Activated CD8-positive, alpha-beta T cell treated with anti-CD3 and anti-CD28 coated beads for 36 hours (primary cell): ENCODE results near the gene PLEKHN1. TPM values are rescaled to one million over a fixed set of nuclear protein-coding genes. Genes with fewer than 3 reads are reported as not detected.

Experiments
- ATAC-seq: fragments of 200-7000 bp; cut with Tn5 transposase; one replicate; pipeline ENCODE4 v1.10.0; 2021; ENCODE audit warnings: mild to moderate bottlenecking, moderate library complexity
- CTCF ChIA-PET: fragments of 350-600 bp; sonication (Branson Sonifier 250); formaldehyde crosslinking; loops from one replicate; lab custom pipeline; 2021; ENCODE audit warnings: antibody characterized with exemption; lab: Charles Lee
- POLR2A ChIA-PET: fragments of 350-600 bp; sonication (Branson Sonifier 250); formaldehyde crosslinking; loops from one replicate; lab custom pipeline; 2021; ENCODE audit warnings: antibody characterized with exemption; lab: Charles Lee
- DNase-seq: peaks from one replicate; pipeline ENCODE4 v3.0.0-alpha.2; 2020
- H3K27ac Mint-ChIP-seq: one replicate; pipeline ENCODE4 v1.8.0; 2021; ENCODE audit warnings: mild to moderate bottlenecking, mixed read lengths
- H3K27me3 Mint-ChIP-seq: one replicate; pipeline ENCODE4 v1.8.0; 2021; ENCODE audit warnings: mixed read lengths
- H3K36me3 Mint-ChIP-seq: one replicate; pipeline ENCODE4 v1.8.0; 2021; ENCODE audit warnings: low read depth, mixed read lengths
- H3K4me1 Mint-ChIP-seq: one replicate; pipeline ENCODE4 v1.8.0; 2021; ENCODE audit warnings: low read depth, mixed read lengths
- H3K4me3 Mint-ChIP-seq: one replicate; pipeline ENCODE4 v1.8.0; 2021; ENCODE audit warnings: mild to moderate bottlenecking, moderate library complexity, mixed read lengths
- H3K9me3 Mint-ChIP-seq: one replicate; pipeline ENCODE4 v1.8.0; 2021; ENCODE audit warnings: mixed read lengths
- CTCF ChIP-seq: fragments of 200-600 bp; IDR thresholded peaks from one replicate; pipeline ENCODE4 v1.8.0; 2022; ENCODE audit warnings: antibody characterized with exemption, mild to moderate bottlenecking
- intact Hi-C: fragments of 100-400 bp; cut with micrococcal nuclease; formaldehyde crosslinking; loops from one replicate; pipeline ENCODE4 v1.10.0; 2022
- total RNA-seq, 2 experiments: library from RNA; stranded (reverse); gene quantifications; one replicate each; pipeline ENCODE4 v1.2.3, GENCODE V29; 2021

PLEKHN1 gene
- total RNA-seq: 1 to 10 TPM; 1.0 to 1.3 TPM

- H3K36me3 Mint-ChIP-seq: peaks cover 10% of the 10 kb centered on the region
- H3K27me3 Mint-ChIP-seq: peaks cover 8% of the 10 kb centered on the region
- intact Hi-C loops: no loop called here
- ChIA-PET POLR2A (interaction anchor here (0.7 to 1.2 kb wide), 3 partner anchors 10 to 93 kb away, joined by 3 read pairs; partner anchors contain the start of gene ISG15), CTCF (interaction anchor here (1.0 to 1.7 kb wide), 5 partner anchors 17 to 97 kb away, joined by 4 to 9 read pairs (median 6); no protein-coding TSS in a partner anchor)
- peaks cover 2% of the 10 kb centered on the region for H3K9me3 Mint-ChIP-seq
- peak within 1 kb of the TSS; percentile 81 for H3K27ac Mint-ChIP-seq
- H3K4me1 Mint-ChIP-seq: peaks cover 11% of the 10 kb centered on the region
- TF ChIP-seq CTCF: no peak
- DNase-seq: peak; percentile 77
- peak within 1 kb of the TSS; percentile 77 for H3K4me3 Mint-ChIP-seq
- peak; percentile 57 for ATAC-seq
Measured at GRCh38 chr1:966135-966703, at the start of gene PLEKHN1. PLEKHN1 (plus strand) TSS chr1:966482; CDS start chr1:966532, 50 bp downstream.

- TF ChIP-seq CTCF: no peak
- POLR2A ChIA-PET: interaction anchor here (1.0 to 1.2 kb wide), 2 partner anchors 14 to 23 kb away, joined by 3 read pairs; no protein-coding TSS in a partner anchor
- Mint-ChIP-seq H3K4me3 (no peak overlapping the region), H3K27ac (no peak overlapping the region), H3K27me3 (peaks cover 25% of the 10 kb centered on the region), H3K4me1 (peaks cover 9% of the 10 kb centered on the region), H3K9me3 (no peaks in the 10 kb centered on the region), H3K36me3 (no peaks in the 10 kb centered on the region)
- CTCF ChIA-PET: no interaction called here
- DNase-seq: no peak
- intact Hi-C loops: no loop called here
- ATAC-seq: no peak
Measured at GRCh38 chr1:917076-917459, 49.2 kb upstream of the PLEKHN1 start.

GRCh38 chr1:917466-918091 is 48.7 kb upstream of the PLEKHN1 start:
- Mint-ChIP-seq H3K27ac (no peak overlapping the region), H3K4me1 (peaks cover 9% of the 10 kb centered on the region), H3K9me3 (no peaks in the 10 kb centered on the region), H3K4me3 (no peak overlapping the region), H3K27me3 (peaks cover 26% of the 10 kb centered on the region), H3K36me3 (no peaks in the 10 kb centered on the region)
- CTCF ChIA-PET: no interaction called here
- intact Hi-C loops: no loop called here
- no peak for ATAC-seq
- POLR2A ChIA-PET: interaction anchor here (1.2 kb wide), 1 partner anchor 13 kb away, joined by 3 read pairs; no protein-coding TSS in a partner anchor
- no peak for DNase-seq
- TF ChIP-seq CTCF: no peak

- ChIA-PET POLR2A (no interaction called here), CTCF (no interaction called here)
- no peak overlapping the region for H3K27ac Mint-ChIP-seq
- H3K9me3 Mint-ChIP-seq: no peaks in the 10 kb centered on the region
- H3K4me3 Mint-ChIP-seq: no peak overlapping the region
- peaks cover 14% of the 10 kb centered on the region for H3K4me1 Mint-ChIP-seq
- ATAC-seq (no peak), DNase-seq (no peak)
- TF ChIP-seq CTCF: no peak
- intact Hi-C loops: no loop called here
- H3K27me3 Mint-ChIP-seq: peaks cover 30% of the 10 kb centered on the region
- no peaks in the 10 kb centered on the region for H3K36me3 Mint-ChIP-seq
Measured at GRCh38 chr1:918353-918752, 47.9 kb upstream of the PLEKHN1 start.

- Mint-ChIP-seq H3K27me3 (peaks cover 31% of the 10 kb centered on the region), H3K4me1 (peaks cover 15% of the 10 kb centered on the region), H3K36me3 (no peaks in the 10 kb centered on the region), H3K27ac (no peak overlapping the region), H3K9me3 (no peaks in the 10 kb centered on the region), H3K4me3 (no peak overlapping the region)
- ATAC-seq (no peak), DNase-seq (no peak)
- ChIA-PET POLR2A (no interaction called here), CTCF (no interaction called here)
- intact Hi-C loops: no loop called here
- no peak for TF ChIP-seq CTCF
Measured at GRCh38 chr1:918843-919242, 47.4 kb upstream of the PLEKHN1 start.
